DMS153 (cell line): Measurements from ENCODE around the gene FAM131A.

Experiments
- DNase-seq: peaks from one replicate; lab custom pipeline; 2025; lab: John Stamatoyannopoulos, UW

The FAM131A gene

GRCh38 chr3:184395320-184395660, 57.9 kb downstream of the FAM131A start:
- no peak for DNase-seq
